HG02885 (cell line): ENCODE results near the gene GPAT2.
"Not testable (repeated sequence)": the region's sequence is repeated elsewhere in the genome, so short reads cannot be mapped to it uniquely, and the experiment has no call there.

Source experiments
- ATAC-seq: cut with Tn5 transposase; IDR thresholded peaks from one replicate; pipeline ENCODE4 v1.9.1; 2021; ENCODE audit warnings: mild to moderate bottlenecking; ENCODE audit not compliant: unreplicated experiment, poor library complexity

The GPAT2 gene, protein sequence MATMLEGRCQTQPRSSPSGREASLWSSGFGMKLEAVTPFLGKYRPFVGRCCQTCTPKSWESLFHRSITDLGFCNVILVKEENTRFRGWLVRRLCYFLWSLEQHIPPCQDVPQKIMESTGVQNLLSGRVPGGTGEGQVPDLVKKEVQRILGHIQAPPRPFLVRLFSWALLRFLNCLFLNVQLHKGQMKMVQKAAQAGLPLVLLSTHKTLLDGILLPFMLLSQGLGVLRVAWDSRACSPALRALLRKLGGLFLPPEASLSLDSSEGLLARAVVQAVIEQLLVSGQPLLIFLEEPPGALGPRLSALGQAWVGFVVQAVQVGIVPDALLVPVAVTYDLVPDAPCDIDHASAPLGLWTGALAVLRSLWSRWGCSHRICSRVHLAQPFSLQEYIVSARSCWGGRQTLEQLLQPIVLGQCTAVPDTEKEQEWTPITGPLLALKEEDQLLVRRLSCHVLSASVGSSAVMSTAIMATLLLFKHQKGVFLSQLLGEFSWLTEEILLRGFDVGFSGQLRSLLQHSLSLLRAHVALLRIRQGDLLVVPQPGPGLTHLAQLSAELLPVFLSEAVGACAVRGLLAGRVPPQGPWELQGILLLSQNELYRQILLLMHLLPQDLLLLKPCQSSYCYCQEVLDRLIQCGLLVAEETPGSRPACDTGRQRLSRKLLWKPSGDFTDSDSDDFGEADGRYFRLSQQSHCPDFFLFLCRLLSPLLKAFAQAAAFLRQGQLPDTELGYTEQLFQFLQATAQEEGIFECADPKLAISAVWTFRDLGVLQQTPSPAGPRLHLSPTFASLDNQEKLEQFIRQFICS

DNA sequence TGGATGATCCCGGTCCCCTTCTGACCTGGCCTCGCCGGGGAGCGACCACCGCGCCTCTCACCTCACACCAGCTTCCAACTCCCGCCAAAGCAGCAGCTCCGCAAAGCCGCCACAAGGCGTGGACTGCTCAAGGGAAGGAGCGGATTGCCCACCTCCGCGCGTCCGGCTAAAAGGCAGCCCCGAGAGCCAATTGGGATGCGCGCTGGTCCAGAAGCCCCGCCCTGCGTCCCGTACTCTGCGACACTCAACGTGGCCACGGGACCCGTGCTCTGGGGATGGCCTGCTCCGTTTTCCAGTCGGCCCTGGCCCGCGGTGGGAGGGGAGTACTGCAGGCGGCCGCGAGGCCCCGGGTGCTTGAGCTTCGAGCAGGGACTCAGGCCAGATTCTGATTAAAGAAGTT lies at the start of gene GPAT2:
Gene GPAT2, minus strand, starts transcription at position 125 of the 400 bp plus-strand sequence. CDS start 2,557 bp downstream, outside the sequence.
- ATAC-seq: not testable (repeated sequence)

DNA sequence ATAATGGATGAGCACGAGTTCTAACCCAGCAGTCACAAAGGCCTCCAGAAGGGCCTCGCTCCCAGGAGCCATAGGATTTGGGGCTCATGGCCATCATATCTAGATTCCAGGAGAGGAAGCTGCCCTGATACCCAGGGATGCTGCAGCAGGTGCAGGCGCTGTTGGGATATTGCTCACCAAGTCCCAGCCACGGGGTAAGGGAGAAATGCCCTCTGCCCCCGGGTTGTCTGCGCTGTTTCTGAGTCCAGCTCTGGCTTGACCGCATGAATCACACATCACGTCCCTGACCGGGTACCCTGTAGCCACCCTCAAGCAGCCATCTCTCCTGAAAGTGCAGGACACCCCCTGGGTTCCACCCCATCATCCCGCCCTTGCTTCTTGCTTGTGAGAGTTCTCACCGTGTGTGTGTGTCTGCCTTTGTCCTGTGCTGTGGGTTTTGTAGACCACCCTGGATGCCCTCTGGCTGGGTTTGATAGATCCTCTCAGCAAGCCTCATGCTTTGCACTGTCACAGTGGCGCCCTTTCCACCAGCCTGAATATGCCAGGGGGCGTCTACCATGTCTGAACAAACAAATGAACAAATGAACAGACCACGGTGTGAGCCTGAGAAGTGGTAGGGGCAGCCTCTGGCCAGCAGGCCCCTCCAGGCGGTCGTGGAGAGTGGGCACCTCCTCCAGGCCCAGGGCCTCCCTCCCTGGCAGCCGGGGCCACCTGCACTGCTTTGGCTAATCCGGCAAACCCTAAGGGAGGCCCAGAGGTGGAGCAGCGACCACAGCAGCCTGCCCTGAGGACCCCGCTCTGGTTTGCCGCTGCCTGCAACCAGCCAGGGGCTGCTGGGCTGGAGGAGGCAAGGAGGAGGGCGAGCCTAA lies 49.5 kb upstream of the GPAT2 start:
- no peak for ATAC-seq

DNA sequence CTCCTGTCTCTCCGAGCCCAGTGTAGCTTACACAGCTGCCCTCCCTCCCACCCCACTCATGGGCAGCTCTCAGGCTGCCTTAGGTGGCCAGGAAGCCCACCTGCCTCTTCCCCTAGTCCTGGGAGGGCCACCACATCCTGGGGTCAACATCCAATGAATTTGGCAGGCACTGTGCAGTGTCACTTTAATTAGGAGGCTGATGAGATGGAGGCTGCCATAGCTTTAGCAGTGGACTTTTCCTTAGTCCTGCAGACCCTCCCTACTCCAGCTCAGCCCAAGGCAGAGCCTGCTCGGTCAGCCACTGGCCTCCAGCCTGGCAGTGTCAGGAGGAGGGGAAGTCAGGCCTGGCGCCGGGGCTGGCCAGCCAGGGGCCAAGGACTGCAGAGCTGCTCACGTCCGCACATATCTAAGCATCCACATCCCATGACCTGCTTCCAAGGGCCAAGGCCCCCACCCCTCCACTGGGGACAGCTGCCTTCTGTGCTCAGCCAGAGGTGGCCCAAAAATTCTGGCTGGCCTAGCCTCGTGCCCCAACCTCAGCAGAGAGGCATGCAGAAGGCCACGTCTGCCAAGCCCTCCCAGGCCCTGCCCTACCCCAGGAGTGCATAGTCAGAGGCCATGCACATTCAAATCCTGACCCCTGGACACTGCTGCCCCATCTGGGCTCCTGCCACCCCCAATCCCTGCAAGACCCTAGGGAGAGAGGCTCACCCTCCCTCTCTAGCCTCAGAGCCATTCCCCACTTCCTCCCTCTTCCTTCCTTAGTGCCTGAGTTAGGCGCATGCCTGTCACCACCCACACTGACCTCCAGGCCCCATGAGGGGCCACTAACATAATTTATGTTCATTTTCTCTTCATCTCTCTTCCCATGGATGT lies 48.6 kb upstream of the GPAT2 start:
- no peak for ATAC-seq

DNA sequence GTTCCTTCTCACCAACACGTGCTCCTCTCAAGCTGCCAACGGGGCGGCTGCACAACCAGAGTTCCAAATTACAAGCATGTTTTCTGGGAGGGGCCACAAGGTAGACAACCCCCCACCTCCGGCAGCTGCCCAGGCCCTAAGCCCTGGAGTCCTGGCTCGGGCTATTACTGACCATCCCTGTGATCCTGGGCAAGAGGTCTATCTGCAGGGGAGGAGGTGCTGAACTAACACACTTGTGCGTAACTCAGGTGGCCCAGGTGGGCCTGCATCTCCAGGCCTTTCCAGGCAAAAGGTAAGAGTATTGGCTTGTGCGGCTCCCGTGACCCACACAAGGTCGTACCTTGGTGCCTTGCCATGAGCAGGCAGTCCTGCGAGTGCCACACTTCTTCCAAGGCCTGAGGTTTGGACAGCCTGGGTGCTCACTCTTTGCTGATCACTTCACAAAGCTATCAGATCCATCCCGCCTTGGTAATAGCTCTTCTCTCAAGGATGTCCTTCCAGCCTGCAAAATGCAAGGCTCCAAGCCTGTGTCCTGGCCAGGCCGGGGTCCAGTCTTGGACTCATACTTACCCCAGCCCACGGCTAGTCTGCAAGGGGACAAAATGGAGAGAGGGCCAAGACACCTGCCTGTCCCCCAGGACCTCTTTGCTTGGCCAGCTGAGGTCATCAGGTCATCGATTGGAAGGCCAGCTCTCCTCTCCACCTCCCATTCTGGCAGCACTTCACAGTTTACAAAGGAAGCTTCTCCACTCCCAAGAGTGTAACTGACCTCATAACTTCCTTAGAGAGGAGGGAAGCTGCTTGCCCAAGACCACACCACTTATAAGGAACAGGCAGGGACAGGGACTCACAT lies 47.7 kb upstream of the GPAT2 start:
- ATAC-seq: no peak

DNA sequence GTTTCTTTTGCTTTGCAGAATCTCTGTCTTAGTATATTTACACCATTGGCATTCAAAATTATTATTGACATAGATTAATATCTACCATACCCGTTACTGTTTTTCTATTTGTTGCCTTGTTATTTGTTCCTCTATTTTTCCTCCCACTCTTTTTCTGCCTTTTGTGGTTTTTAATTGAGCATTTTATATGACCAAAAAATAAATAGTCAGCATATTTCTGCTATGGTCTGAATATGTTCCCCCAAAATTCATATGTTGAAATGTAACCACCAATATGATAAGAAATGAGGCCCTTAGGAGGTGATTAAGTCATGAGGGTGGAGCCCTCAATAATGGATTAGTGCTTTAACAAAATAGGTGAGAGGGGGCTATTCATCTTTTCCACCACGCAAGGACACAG lies 46.3 kb upstream of the GPAT2 start:
- ATAC-seq: no peak

DNA sequence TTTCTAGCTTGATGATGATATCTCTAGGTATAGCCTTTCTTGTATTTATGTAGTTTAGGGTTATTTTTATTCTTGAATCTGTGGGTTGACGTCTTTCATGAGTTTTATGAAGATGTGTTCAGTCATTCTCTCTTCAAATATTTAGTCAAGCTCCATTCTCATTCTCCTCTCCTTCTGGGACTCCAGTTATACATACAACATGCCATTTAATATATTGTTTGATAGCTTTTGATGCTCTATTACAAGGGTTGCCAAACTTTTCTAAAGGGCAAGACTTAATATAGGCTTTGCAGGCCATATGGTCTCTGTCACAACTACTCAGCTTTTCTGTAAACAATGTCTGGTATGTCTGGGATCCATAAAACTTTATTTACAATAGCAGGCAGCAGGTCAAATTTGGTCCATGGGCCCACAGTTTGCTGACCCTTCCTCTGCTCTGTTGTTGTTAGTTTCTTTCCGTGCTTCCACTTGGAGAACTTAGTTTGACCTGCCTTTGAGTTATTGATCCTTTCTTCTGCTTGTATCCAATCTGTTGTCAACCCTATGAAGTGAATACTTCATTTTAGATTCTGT lies 40.6 kb upstream of the GPAT2 start:
- ATAC-seq: no peak

DNA sequence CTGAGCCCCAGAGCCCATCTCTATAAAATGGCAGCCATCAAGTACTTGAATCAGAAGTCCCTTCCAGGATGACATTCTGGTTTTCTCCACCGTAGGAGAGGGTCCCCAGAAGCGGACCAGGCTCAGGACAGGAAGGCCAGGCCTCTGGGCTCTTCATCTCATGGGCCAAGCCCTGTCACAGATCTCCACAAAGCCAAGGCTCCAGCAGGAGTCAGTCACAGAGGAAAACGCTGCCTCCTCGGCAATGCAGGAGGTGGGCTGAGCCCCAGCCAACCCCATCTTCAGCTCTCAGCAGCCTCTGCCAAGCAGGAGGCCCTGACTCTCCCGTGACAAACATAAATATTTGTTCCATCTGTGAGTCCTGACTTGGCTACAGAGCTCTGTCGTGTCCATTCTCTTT lies 39.4 kb upstream of the GPAT2 start:
- ATAC-seq: no peak

DNA sequence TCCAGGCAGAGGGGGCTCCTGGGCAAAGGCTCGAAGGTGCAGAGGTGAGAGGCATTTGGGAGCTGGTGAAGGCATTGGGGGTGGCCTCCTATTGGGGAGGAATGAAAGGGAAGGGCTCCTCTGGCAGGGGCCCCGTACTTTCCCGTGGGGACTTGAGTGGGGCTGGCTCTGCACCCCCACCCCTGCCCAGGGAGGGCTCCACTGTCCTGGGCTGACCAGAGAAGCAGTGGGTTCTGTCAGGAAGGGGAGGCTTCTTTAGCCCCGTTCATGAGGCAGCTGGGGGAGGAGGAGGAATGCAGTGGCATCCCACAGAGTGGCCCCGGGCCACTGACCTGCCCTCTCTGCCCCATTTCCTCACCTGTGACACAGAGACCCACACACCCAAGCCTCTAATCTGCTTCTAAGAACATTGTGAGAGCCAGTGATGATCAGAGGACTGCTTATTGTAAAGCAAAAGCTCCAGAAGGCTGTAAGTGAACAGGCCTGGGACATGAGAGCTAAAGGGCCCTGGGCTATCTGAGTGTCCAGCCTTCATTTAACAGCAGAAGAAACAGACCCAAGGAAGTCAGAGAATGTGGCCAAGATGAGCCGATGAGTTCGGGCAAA lies 38.6 kb upstream of the GPAT2 start:
- no peak for ATAC-seq

DNA sequence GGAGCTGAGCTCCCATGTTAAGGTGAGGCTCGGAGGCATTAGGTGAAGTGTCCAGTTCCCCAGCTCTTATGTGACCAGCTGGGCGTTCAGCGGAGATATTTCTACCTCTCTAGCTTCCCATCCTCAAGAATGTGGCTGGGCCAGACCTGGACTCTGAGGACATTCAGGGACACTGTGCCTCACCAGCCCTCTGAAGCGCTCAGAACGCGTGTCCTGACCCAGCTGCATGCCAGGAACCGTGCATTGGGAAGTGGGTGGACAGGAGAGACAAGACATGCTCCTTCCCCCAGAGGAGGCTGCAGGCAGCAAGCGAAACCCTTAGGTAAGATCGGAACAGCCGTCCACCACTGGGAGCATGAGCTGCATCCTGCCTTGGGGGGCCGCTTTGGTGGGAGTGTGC lies 38.0 kb upstream of the GPAT2 start:
- ATAC-seq: no peak

DNA sequence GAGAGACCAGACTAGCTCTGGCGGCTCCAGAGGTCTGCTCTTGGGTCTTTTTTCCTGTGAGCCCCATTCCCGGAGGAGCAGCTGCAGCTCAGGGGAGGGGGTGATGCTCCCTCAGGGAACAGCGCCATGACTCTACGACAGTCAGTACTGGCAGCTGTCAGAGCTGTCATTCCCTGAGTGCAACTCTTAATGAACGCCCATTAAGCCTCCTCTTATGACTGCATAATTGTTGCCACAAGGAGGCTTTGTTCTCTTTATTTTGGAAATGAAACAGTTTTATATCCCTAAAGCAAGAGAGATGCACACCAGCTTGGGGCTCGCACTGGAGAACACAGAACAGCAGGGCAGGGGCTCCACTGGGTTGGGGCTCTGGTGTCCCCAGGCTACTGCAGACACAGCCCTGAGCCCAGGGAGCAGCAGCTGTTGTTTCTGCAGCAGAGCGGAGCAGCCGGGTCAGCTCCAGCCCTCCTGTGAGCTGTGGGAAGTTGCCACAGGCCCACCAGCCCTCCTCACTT lies 37.3 kb upstream of the GPAT2 start:
- not testable (repeated sequence) for ATAC-seq

DNA sequence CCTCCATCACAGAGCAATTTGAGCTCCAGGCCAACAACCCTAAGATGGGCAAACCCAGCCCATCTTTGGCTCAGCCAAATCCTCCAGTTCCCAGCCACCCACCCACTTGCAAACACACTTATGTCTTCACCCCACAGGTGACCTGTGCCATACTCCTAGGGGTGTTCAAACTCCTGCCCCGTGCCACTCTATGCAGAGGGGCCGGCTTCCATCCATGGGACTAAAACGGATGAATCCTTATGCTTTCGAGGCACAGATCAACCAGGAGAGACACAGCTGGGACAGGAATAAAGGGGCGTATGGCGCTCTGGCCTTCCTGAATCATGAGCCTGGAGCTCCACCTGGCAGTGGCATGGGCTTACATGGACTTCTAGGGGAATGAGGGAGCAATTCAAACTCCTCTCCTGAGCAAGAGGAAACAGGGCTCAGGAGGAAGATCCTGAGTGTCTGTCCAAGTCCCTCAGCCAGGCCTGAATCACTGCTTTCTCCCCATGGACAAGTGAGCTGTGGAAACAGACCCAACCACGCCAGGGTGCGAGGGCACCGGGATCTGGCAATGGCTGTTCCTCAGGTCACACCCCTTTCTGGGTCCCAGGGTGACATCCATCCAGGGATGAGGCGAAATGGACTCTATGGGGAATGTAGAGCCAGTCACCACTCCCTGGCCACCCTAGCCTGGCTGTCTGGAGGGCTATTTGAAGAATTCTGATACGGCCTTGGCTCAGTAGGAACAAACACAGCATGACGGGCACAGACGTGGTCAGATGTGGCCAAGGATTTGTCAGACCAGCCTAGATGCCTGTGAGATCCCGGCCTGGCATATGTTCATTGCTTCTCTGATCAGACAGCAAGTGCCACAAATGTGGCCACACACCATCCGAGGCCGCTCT lies 36.6 kb upstream of the GPAT2 start:
- ATAC-seq: not testable (repeated sequence)

DNA sequence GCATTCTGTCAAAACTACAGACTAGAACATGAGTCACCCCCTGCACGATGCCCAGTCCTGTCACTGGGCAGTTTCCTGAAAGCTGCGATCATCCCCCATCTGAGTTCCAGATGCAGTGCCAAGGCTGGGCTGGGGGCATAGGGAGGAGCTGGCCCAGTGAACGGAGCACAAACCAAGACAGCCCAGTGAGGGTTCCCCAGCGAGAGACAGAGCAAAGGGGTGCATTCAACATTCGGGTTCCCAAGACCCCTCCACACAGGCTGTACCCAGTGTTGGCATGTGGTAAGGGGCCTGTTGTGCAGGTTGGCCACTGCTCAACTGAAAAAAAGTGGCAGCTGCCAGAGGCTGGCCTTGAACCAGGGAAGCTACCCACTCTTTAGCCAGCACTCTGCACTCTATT lies 35.6 kb upstream of the GPAT2 start:
- ATAC-seq: not testable (repeated sequence)

DNA sequence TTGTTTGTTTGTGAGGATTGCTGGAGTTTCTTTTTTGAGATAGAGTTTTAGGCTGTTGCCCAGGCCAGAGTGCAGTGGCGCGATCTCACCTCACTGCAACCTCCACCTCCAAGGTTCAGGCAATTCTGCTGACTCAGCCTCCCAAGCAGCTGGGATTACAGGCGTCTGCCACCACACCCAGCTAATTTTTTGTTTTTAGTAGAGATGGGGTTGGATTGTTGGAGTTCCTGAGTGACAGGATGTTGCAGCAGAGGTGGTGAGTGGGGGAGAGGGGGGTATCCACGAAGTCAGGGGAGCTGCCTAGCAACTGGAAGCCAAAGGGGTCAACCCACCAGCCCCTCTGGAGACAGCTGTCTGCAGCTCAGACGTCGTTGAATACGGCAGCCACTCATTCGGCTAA lies 35.2 kb upstream of the GPAT2 start:
- not testable (repeated sequence) for ATAC-seq

DNA sequence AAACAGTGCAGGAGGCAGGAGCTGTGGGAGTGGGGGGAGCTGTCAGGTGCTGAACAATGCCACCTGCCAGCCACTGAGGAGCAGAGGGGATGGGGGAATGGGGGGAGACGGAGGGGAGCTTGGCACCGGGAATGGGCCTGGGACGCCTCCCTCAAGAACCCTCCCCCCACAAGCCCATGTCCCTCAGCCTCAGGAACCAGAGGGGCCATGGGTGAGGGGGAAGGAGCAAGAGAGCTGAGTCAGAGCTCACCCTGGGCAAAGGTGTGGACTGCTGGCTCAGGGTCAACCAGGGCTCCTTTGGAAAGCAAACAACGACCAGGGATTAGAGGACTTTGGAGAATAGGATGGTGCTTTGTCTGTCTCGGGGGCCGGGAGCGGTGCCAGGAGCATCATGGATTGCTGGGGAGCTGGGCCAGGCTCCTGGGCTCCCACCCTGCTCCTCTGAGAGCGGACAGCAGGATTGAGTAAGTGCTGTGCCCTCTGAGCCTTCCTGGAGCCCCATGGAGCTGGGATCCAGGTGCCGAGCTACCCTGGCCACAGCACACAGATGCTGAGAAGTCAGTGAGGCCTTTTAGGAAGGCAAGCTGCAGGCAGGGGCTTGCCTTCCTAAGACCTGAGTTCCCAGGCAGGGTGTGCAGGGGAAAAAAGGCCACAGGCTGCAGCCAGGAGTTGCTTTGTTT lies 33.3 kb upstream of the GPAT2 start:
- not testable (repeated sequence) for ATAC-seq

DNA sequence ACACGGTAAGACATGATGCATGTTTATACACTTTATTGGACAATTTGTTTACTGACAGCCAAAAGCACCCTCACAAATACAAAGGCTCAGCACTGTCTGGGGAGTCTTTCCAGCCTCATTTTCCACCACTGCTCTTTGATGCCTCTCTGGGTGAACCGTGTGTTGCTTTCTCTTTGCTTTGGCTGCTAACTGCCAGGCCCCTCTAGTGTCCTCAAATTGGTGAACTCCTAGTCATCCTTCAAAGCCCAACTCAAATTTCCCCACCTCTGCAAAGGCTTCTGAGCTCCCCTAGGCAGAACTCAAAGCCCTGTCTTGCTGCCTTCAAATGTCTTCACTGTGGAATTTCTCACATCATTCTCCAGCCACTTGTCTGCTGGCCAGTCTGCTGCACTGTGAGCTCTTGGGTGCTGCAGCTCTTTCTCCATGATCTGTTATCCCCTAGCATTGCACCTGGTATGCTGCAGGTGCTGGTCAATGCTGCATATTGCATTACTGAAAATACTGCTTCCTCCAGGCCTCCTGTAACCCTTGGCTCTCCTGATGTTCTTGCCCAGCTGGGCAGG lies 32.5 kb upstream of the GPAT2 start:
- ATAC-seq: not testable (repeated sequence)

DNA sequence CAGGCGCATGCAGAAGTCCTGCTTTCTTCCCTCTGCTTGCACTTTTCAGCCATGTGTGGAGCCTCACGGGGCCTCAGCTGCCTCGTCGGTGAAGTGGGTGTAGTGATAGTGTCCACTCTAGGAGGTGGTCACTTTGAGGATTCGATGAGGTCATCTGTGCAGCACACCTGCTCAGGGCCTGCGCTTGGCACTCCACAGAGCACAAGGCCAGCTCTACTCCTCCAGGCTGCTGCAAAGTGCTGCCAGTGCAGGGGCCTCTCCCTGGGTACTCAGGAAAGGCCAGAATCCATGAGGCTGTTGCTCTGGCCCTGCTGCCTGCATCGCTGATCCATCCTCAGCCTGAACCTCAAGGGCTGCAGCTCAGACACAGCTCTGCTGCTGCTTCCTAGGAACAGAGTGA lies 31.8 kb upstream of the GPAT2 start:
- ATAC-seq: not testable (repeated sequence)
